ENCODE results near the gene CAMTA2.

DNA sequence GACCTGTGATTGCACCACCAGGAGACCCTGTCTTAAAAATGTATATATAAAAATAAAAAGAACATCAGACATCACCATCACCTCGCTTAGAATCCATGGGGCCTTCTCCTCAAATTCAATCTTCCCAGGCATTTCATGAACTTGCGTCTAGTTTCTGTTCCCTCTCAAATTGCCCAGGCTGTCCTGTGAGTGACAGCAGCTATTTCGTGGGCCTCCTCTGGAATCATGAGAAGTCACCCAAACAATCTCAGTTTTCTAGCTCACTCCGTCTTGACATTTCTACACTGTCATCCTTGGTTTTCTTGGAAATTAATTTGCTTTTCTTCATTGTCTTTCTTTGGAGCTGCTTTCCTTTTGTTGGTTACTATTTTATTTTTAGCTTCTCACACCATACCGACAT is 40.4 kb upstream of the CAMTA2 start:
- TF ChIP-seq, protein P1, sequence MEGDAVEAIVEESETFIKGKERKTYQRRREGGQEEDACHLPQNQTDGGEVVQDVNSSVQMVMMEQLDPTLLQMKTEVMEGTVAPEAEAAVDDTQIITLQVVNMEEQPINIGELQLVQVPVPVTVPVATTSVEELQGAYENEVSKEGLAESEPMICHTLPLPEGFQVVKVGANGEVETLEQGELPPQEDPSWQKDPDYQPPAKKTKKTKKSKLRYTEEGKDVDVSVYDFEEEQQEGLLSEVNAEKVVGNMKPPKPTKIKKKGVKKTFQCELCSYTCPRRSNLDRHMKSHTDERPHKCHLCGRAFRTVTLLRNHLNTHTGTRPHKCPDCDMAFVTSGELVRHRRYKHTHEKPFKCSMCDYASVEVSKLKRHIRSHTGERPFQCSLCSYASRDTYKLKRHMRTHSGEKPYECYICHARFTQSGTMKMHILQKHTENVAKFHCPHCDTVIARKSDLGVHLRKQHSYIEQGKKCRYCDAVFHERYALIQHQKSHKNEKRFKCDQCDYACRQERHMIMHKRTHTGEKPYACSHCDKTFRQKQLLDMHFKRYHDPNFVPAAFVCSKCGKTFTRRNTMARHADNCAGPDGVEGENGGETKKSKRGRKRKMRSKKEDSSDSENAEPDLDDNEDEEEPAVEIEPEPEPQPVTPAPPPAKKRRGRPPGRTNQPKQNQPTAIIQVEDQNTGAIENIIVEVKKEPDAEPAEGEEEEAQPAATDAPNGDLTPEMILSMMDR (IDR thresholded peaks at IDR 0.05), result no peak
- no peak for TF ChIP-seq POLR2A (IDR thresholded peaks at IDR 0.05)

All from Peyer's patch (tissue), 4 donors.